HL-60 (cell line): Measurements from ENCODE around the gene NEDD4L.

Experiments
- CTCF ChIP-seq: IDR thresholded peaks from one replicate; pipeline ENCODE4 v1.5.1; 2011; ENCODE audit warnings: low read length, control low read depth, inconsistent platforms; ENCODE audit not compliant: insufficient read depth
- GABPA ChIP-seq: IDR thresholded peaks from 2 replicates; pipeline ENCODE4 v1.6.1; 2012; ENCODE audit warnings: low read depth
- POLR2AphosphoS5 ChIP-seq: IDR thresholded peaks from 2 replicates; pipeline ENCODE4 v1.6.1; 2012; ENCODE audit warnings: low read depth
- REST ChIP-seq: IDR thresholded peaks from 2 replicates; pipeline ENCODE4 v1.6.1; 2012; ENCODE audit warnings: low read depth; ENCODE audit not compliant: insufficient replicate concordance

DNA sequence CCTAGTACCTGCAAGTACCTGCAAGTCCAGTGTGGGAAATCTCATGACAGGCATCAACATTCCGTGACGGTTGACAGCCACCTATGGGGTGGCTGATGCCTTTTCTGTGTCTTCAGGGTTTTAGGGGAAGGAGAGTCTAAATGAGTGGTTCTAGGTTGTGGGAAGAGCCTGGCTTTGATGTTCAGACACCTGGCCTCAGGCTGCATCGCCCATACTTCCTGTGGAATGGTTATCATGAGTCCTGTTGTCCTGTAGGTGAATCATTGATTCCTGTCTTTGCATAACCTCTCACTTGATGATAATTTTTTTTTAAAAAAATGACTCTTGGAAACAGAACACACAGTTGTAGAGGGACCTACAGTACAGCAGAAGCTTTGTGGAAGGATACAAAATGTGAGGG lies 108.9 kb downstream of the NEDD4L start:
- TF ChIP-seq CTCF (no peak), POLR2AphosphoS5 (no peak), GABPA (no peak), REST (no peak)
